ENCODE data around the gene CYP4F22. TPM values are rescaled to one million over a fixed set of nuclear protein-coding genes. Genes with fewer than 3 reads are reported as not detected.

CYP4F22 gene
- total RNA-seq, 1 experiment from 2014 or later: 4.9 TPM

DNA sequence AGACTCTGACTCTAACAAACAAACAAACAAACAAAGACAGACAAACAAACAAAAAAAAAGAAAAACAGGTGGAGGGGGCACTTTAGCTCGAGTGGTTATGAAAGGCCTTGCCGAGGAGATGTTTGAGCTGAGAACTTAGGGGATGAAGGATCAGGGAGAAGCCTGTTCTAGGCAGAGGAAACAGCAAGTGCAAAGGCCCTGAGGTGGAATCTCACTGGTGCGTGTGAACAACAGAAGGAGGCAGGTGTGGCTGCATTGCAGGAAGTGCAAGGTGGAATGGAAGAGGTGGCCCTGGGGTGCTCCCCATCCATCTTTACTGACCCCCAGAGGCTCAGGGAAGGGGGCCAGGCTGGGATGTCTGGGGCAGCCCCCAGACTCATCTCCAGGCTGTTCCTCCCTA, 41.9 kb downstream of the CYP4F22 start:
- no peaks in the 10 kb centered on the region for H3K36me3 ChIP-seq (ENCODE audit: control insufficient read depth in 1 of 2, insufficient read depth in 2 of 2, low read length in 2 of 2)
- no peaks in the 10 kb centered on the region for H3K9me2 ChIP-seq (ENCODE audit: insufficient read depth)
- no peak for ATAC-seq
- H3K27ac ChIP-seq (ENCODE audit: low read depth, low read length): no peak overlapping the region
- intact Hi-C loops (cut with micrococcal nuclease): loop anchor here (10.0 kb wide), 1 partner anchor 95 kb away; no protein-coding TSS in a partner anchor
- ChIA-PET POLR2A (no interaction called here), CTCF (interaction anchor here (0.6 kb wide), 1 partner anchor 170 kb away, joined by 4 read pairs; no protein-coding TSS in a partner anchor), RAD21 (ENCODE audit: low non-redundant PET in 1 of 2, low total read pairs in 2 of 2, uncharacterized antibody in 2 of 2, unreplicated experiment in 2 of 2) (no interaction called here)
- H3K9me3 ChIP-seq (ENCODE audit: control insufficient read depth in 1 of 2, insufficient read depth in 1 of 2, low read depth in 1 of 2, low read length in 2 of 2): no peaks in the 10 kb centered on the region
- TF ChIP-seq CEBPB (IDR thresholded peaks at IDR 0.05; ENCODE audit: low read depth) (no peak), ZNF274 (IDR thresholded peaks at IDR 0.05; ENCODE audit: low read depth, low read length) (no peak), RAD21 (IDR thresholded peaks at IDR 0.05; ENCODE audit: low read depth) (no peak), SP1 (IDR thresholded peaks at IDR 0.05; ENCODE audit: low read depth) (no peak), POLR2AphosphoS5 (IDR thresholded peaks at IDR 0.05; ENCODE audit: low read depth, low read length) (no peak), JUND (IDR thresholded peaks at IDR 0.05) (no peak), SRF (IDR thresholded peaks at IDR 0.05; ENCODE audit: low read depth) (no peak), POLR2A (IDR thresholded peaks at IDR 0.05; ENCODE audit: borderline replicate concordance, extremely low read depth, insufficient read depth, insufficient read length) (no peak), FOSL1 (IDR thresholded peaks at IDR 0.05; ENCODE audit: low read depth) (no peak), SIN3A (IDR thresholded peaks at IDR 0.05; ENCODE audit: low read depth) (no peak)
- TF ChIP-seq, protein P1, sequence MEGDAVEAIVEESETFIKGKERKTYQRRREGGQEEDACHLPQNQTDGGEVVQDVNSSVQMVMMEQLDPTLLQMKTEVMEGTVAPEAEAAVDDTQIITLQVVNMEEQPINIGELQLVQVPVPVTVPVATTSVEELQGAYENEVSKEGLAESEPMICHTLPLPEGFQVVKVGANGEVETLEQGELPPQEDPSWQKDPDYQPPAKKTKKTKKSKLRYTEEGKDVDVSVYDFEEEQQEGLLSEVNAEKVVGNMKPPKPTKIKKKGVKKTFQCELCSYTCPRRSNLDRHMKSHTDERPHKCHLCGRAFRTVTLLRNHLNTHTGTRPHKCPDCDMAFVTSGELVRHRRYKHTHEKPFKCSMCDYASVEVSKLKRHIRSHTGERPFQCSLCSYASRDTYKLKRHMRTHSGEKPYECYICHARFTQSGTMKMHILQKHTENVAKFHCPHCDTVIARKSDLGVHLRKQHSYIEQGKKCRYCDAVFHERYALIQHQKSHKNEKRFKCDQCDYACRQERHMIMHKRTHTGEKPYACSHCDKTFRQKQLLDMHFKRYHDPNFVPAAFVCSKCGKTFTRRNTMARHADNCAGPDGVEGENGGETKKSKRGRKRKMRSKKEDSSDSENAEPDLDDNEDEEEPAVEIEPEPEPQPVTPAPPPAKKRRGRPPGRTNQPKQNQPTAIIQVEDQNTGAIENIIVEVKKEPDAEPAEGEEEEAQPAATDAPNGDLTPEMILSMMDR (IDR thresholded peaks at IDR 0.05 in 2 of 3, conservative IDR thresholded peaks at IDR 0.05 in 1 of 3; ENCODE audit: borderline replicate concordance in 1 of 3, insufficient read depth in 1 of 3, low read depth in 2 of 3, low read length in 2 of 3): no peak
- TF ChIP-seq, protein P2, sequence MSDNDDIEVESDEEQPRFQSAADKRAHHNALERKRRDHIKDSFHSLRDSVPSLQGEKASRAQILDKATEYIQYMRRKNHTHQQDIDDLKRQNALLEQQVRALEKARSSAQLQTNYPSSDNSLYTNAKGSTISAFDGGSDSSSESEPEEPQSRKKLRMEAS (IDR thresholded peaks at IDR 0.05): no peak
- TF ChIP-seq, protein P3, sequence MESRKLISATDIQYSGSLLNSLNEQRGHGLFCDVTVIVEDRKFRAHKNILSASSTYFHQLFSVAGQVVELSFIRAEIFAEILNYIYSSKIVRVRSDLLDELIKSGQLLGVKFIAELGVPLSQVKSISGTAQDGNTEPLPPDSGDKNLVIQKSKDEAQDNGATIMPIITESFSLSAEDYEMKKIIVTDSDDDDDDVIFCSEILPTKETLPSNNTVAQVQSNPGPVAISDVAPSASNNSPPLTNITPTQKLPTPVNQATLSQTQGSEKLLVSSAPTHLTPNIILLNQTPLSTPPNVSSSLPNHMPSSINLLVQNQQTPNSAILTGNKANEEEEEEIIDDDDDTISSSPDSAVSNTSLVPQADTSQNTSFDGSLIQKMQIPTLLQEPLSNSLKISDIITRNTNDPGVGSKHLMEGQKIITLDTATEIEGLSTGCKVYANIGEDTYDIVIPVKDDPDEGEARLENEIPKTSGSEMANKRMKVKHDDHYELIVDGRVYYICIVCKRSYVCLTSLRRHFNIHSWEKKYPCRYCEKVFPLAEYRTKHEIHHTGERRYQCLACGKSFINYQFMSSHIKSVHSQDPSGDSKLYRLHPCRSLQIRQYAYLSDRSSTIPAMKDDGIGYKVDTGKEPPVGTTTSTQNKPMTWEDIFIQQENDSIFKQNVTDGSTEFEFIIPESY (IDR thresholded peaks at IDR 0.05; ENCODE audit: extremely low read depth, insufficient replicate concordance, low read length): no peak
- TF ChIP-seq, protein P4, sequence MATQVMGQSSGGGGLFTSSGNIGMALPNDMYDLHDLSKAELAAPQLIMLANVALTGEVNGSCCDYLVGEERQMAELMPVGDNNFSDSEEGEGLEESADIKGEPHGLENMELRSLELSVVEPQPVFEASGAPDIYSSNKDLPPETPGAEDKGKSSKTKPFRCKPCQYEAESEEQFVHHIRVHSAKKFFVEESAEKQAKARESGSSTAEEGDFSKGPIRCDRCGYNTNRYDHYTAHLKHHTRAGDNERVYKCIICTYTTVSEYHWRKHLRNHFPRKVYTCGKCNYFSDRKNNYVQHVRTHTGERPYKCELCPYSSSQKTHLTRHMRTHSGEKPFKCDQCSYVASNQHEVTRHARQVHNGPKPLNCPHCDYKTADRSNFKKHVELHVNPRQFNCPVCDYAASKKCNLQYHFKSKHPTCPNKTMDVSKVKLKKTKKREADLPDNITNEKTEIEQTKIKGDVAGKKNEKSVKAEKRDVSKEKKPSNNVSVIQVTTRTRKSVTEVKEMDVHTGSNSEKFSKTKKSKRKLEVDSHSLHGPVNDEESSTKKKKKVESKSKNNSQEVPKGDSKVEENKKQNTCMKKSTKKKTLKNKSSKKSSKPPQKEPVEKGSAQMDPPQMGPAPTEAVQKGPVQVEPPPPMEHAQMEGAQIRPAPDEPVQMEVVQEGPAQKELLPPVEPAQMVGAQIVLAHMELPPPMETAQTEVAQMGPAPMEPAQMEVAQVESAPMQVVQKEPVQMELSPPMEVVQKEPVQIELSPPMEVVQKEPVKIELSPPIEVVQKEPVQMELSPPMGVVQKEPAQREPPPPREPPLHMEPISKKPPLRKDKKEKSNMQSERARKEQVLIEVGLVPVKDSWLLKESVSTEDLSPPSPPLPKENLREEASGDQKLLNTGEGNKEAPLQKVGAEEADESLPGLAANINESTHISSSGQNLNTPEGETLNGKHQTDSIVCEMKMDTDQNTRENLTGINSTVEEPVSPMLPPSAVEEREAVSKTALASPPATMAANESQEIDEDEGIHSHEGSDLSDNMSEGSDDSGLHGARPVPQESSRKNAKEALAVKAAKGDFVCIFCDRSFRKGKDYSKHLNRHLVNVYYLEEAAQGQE (IDR thresholded peaks at IDR 0.05; ENCODE audit: low read depth): no peak
- H3K9ac ChIP-seq (ENCODE audit: low read length): no peak overlapping the region
- no peak overlapping the region for H3K4me3 ChIP-seq (replicated peaks in 1 of 2; ENCODE audit: low read depth in 1 of 2, low read length in 2 of 2)
- no peak overlapping the region for H2AFZ ChIP-seq (ENCODE audit: low read depth, low read length, poor library complexity, severe bottlenecking)
- DNase-seq (ENCODE audit: low read depth, low spot score): no peak
- no peaks in the 10 kb centered on the region for H3K27me3 ChIP-seq (ENCODE audit: insufficient read depth, low read length)
- no peaks in the 10 kb centered on the region for H3K79me2 ChIP-seq (ENCODE audit: insufficient read depth, low read length)
- peak overlapping the region; percentile 69; the same call in 1 of the 2 replicates for H3K4me2 ChIP-seq (ENCODE audit: low read length)
- BruUV-seq (replicated peaks): no TSS peak
- H4K20me1 ChIP-seq (ENCODE audit: insufficient read depth): no peaks in the 10 kb centered on the region
- peaks cover 8 to 17% of the 10 kb centered on the region in 2 experiments; a peak in 3 of 4 replicates for H3K4me1 ChIP-seq (ENCODE audit: control insufficient read depth in 1 of 2, insufficient read depth in 2 of 2, low read length in 2 of 2)

Measured in HCT116 (cell line).